D721Med (cell line): ENCODE results near the gene CA12.

Experiments used
- DNase-seq: peaks from one replicate; pipeline ENCODE4 v3.0.0; 2011; ENCODE audit warnings: low spot score; ENCODE audit not compliant: insufficient read length
- FAIRE-seq: peaks from 2 replicates; lab custom pipeline; 2011; peaks lifted over from hg19 to GRCh38; lab: Jason Lieb, UNC
- CTCF ChIP-seq: IDR thresholded peaks from 2 replicates; pipeline ENCODE4 v1.5.1; 2012; ENCODE audit warnings: mild to moderate bottlenecking, control low read depth; ENCODE audit not compliant: insufficient read depth; ENCODE audit errors: missing control alignments

CA12 gene

GRCh38 chr15:63352808-63353207 lies 28.8 kb downstream of the CA12 start:
- FAIRE-seq (no peak), DNase-seq (no peak)
- TF ChIP-seq CTCF, result no peak

GRCh38 chr15:63351170-63351569 lies 30.5 kb downstream of the CA12 start:
- no peak for FAIRE-seq
- DNase-seq, result no peak
- TF ChIP-seq CTCF, result no peak

GRCh38 chr15:63350178-63350621 lies 31.4 kb downstream of the CA12 start:
- no peak for TF ChIP-seq CTCF
- DNase-seq (no peak), FAIRE-seq (no peak)

- DNase-seq (no peak), FAIRE-seq (no peak)
- TF ChIP-seq CTCF, result no peak
Observed at GRCh38 chr15:63349621-63350020, 32.0 kb downstream of the CA12 start.

- DNase-seq, result no peak
- TF ChIP-seq CTCF, result no peak
- FAIRE-seq, result no peak
Observed at GRCh38 chr15:63349156-63349555, 32.5 kb downstream of the CA12 start.

- DNase-seq (no peak), FAIRE-seq (no peak)
- TF ChIP-seq CTCF, result no peak
Observed at GRCh38 chr15:63348392-63348791, 33.3 kb downstream of the CA12 start.

GRCh38 chr15:63347074-63347857 lies 34.4 kb downstream of the CA12 start:
- FAIRE-seq (no peak), DNase-seq (no peak)
- no peak for TF ChIP-seq CTCF
